Loucy (cell line): Measurements from ENCODE around the gene RPS19BP1.

Experiments
- H2AFZ ChIP-seq: fragments of 200-600 bp; sonication (generic); 2 replicates; pipeline ENCODE4 v1.6.0; 2016; ENCODE audit warnings: antibody characterized with exemption, mild to moderate bottlenecking, low read length, moderate library complexity
- H3F3A ChIP-seq: fragments of 200-600 bp; 2 replicates; pipeline ENCODE4 v1.6.0; 2016; ENCODE audit warnings: antibody characterized with exemption, low read depth, mild to moderate bottlenecking
- H3K27me3 ChIP-seq: fragments of 200-600 bp; sonication (generic); 2 replicates; pipeline ENCODE4 v1.6.1; 2014; ENCODE audit warnings: low read length, mild to moderate bottlenecking; ENCODE audit not compliant: insufficient read depth, poor library complexity, severe bottlenecking
- H3K36me3 ChIP-seq: fragments of 200-600 bp; sonication (generic); 2 replicates; pipeline ENCODE4 v1.6.1; 2016; ENCODE audit warnings: low read length; ENCODE audit not compliant: insufficient read depth
- H3K4me1 ChIP-seq: fragments of 200-600 bp; sonication (generic); 2 replicates; pipeline ENCODE4 v1.5.1; 2014; ENCODE audit warnings: low read length, mild to moderate bottlenecking; ENCODE audit not compliant: insufficient read depth, poor library complexity, severe bottlenecking
- H3K4me2 ChIP-seq: fragments of 200-600 bp; sonication (generic); 2 replicates; pipeline ENCODE4 v1.6.0; 2014; ENCODE audit warnings: antibody characterized with exemption, low read length, low read depth, mild to moderate bottlenecking; ENCODE audit not compliant: poor library complexity, severe bottlenecking
- H3K4me3 ChIP-seq: fragments of 200-600 bp; sonication (generic); 2 replicates; pipeline ENCODE4 v1.5.1; 2014; ENCODE audit warnings: low read length, mild to moderate bottlenecking, mixed read lengths; ENCODE audit not compliant: poor library complexity, severe bottlenecking
- H3K79me2 ChIP-seq: fragments of 200-600 bp; sonication (generic); 2 replicates; pipeline ENCODE4 v1.6.1; 2014; ENCODE audit warnings: low read length; ENCODE audit not compliant: insufficient read depth
- H3K9ac ChIP-seq: fragments of 200-600 bp; sonication (generic); 2 replicates; pipeline ENCODE4 v1.6.0; 2014; ENCODE audit warnings: mild to moderate bottlenecking, low read depth, low read length, moderate library complexity; ENCODE audit not compliant: poor library complexity, severe bottlenecking
- H3K9me2 ChIP-seq: fragments of 200-600 bp; sonication (generic); replicated peaks from 2 replicates; pipeline ENCODE4 v1.6.1; 2016; ENCODE audit warnings: low read depth, low read length, mixed read lengths
- H3K9me3 ChIP-seq: fragments of 200-600 bp; sonication (generic); 2 replicates; pipeline ENCODE4 v1.6.1; 2014; ENCODE audit warnings: mild to moderate bottlenecking, antibody characterized with exemption, low read length, low read depth; ENCODE audit not compliant: insufficient read depth
- H4K20me1 ChIP-seq: fragments of 200-600 bp; sonication (generic); 2 replicates; pipeline ENCODE4 v1.6.0; 2014; ENCODE audit warnings: antibody characterized with exemption, low read length, mild to moderate bottlenecking; ENCODE audit not compliant: insufficient read depth, poor library complexity, severe bottlenecking
- EZH2phosphoT487 ChIP-seq: fragments of 200-600 bp; IDR thresholded peaks from 2 replicates; pipeline ENCODE4 v1.6.1; 2018; ENCODE audit warnings: antibody characterized with exemption, mild to moderate bottlenecking, moderate library complexity, borderline replicate concordance
- TF ChIP-seq, protein P1 (sequence below): fragments of 200-600 bp; sonication (generic); conservative IDR thresholded peaks from 2 replicates; pipeline ENCODE4 v1.5.1; 2014; ENCODE audit warnings: mild to moderate bottlenecking, antibody characterized with exemption, low read length

Gene RPS19BP1

DNA sequence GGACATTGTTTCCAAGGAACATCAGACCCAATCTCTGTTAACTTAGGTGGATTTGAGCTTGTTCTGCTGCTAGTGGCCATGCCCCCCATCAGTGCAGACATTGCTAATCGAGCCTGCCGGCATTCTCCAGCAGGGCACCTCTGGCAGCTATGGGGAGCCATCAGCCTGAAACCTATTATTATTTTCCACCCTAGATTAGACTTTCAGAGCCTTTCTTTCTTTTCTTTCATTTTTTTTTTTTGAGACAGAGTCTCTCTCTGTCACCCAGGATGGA, 42.9 kb upstream of the RPS19BP1 start:
- Histone ChIP-seq H3K9me3 (no peaks in the 10 kb centered on the region), H3K27me3 (no peaks in the 10 kb centered on the region), H3K36me3 (no peaks in the 10 kb centered on the region), H2AFZ (no peak overlapping the region), H3K4me2 (no peak overlapping the region), H3F3A (no peaks in the 10 kb centered on the region), H4K20me1 (no peaks in the 10 kb centered on the region), H3K9ac (no peak overlapping the region), H3K79me2 (no peaks in the 10 kb centered on the region), H3K9me2 (no peaks in the 10 kb centered on the region), H3K4me3 (no peak overlapping the region), H3K4me1 (no peaks in the 10 kb centered on the region)
- TF ChIP-seq, protein P1, sequence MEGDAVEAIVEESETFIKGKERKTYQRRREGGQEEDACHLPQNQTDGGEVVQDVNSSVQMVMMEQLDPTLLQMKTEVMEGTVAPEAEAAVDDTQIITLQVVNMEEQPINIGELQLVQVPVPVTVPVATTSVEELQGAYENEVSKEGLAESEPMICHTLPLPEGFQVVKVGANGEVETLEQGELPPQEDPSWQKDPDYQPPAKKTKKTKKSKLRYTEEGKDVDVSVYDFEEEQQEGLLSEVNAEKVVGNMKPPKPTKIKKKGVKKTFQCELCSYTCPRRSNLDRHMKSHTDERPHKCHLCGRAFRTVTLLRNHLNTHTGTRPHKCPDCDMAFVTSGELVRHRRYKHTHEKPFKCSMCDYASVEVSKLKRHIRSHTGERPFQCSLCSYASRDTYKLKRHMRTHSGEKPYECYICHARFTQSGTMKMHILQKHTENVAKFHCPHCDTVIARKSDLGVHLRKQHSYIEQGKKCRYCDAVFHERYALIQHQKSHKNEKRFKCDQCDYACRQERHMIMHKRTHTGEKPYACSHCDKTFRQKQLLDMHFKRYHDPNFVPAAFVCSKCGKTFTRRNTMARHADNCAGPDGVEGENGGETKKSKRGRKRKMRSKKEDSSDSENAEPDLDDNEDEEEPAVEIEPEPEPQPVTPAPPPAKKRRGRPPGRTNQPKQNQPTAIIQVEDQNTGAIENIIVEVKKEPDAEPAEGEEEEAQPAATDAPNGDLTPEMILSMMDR: no peak
- TF ChIP-seq EZH2phosphoT487: no peak

DNA sequence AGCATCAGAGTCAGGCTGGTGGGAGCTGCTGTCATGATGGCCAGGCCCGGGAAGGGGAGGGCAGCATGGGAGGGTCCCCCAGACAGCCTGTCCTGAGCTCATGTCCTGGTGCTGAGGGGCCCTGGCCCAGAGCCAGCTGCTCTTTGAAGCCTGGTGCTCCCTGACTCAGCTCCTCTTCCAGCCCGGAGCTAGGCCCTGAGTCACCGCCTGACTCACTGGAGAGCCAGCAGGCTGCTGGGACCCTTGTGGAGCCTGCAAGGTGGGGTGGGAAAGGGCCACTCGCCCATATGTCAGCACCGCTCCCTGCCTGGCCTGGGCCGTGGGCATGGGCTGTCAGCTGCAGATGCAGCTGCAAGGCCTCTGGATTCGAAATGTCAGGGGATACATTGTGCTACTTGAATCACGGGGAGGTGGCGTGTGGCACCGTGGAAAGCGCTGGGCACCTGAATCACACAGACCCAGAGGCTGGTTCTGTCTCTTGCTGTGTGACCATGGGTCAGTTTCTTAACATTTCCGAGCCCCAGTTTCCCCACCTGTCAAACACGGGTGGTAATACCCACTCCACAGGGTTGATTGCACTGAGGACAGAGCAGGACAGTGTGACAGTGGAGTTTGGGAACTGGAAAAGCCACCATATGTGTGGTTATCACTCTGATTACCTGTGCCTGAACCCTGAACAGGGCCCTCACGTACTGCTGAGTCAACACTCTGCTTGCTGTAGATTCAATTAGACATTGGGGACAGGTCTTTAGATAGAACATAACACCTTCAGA, 42.4 kb upstream of the RPS19BP1 start:
- Histone ChIP-seq H3K9ac (no peak overlapping the region), H3K79me2 (no peaks in the 10 kb centered on the region), H3K36me3 (no peaks in the 10 kb centered on the region), H3K4me1 (no peaks in the 10 kb centered on the region), H3K4me2 (no peak overlapping the region), H3K9me2 (no peaks in the 10 kb centered on the region), H3K9me3 (no peaks in the 10 kb centered on the region), H3K27me3 (no peaks in the 10 kb centered on the region), H4K20me1 (no peaks in the 10 kb centered on the region), H3F3A (no peaks in the 10 kb centered on the region), H3K4me3 (no peak overlapping the region), H2AFZ (no peak overlapping the region)
- TF ChIP-seq EZH2phosphoT487: no peak
- TF ChIP-seq, protein P1: no peak

DNA sequence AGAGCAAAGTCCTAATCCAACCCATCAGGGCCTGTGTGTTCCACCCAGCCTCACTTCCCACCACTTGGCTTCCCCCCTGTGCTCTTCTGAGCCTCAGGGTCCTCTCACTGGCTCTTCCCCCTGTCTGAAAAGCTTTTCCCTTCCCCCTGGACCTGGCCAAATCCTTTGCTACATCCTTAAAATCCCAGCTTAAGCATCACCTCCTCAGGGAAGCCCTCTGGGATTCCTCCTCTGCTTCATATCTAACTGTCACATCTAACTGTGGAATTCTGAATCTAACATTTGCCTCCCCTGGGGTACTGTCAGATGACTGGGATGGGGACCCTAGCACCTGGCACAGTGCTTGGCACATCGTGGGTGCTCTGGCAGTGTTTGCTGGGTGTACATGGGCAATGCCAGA, 39.0 kb upstream of the RPS19BP1 start:
- Histone ChIP-seq H3K4me3 (no peak overlapping the region), H3K9ac (no peak overlapping the region), H2AFZ (no peak overlapping the region)

More for the DNA sequence above, 39.0 kb upstream of the RPS19BP1 start:
- TF ChIP-seq EZH2phosphoT487: no peak
- TF ChIP-seq, protein P1: no peak
- Histone ChIP-seq H3K4me2 (no peak overlapping the region), H3K4me1 (peaks cover 16% of the 10 kb centered on the region), H3K27me3 (no peaks in the 10 kb centered on the region), H3K9me2 (no peaks in the 10 kb centered on the region), H4K20me1 (no peaks in the 10 kb centered on the region), H3K9me3 (no peaks in the 10 kb centered on the region), H3F3A (no peaks in the 10 kb centered on the region), H3K79me2 (no peaks in the 10 kb centered on the region), H3K36me3 (no peaks in the 10 kb centered on the region)
